Measurements from ENCODE around the gene FGF19.

The FGF19 gene

GRCh38 chr11:69667619-69668604 is 35.9 kb downstream of the FGF19 start:
- DNase-seq: no peak

DNA sequence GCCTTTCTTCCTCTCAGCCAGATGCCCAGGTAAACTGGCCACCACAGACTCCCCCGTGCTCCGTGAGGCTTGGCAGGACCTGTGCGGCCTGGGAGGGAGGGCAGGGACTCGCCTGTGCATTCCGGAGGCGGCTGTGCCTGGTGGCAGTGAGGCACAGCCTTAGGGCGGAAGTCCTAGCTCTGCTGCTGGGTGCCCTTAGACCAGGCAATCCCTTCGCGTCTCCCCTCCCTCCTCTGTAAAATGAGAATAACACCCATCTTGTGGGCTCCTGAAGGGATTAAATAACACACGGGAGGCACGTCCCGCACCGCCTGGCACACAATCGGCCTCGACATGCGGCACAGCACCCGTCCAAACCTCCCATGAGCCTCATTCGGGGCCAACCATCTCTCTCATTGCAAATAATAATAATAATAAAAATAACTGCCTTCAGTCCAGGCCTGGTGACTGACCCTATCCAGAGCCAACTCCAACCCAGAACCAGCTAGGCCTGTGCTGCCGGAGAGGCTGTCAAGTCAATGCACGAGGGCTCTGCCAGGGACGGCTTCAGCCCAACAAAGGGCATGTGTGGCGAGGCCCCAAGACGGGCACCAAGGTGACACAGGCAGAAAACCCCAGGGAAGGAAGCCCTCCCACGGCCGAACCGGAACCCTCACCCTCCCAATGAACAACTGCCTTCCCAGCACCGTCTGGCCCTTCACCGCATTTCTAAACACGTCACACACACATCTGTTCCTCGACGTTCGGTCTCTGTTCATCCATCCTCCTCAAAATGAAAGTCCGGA is 36.9 kb downstream of the FGF19 start:
- no peak for DNase-seq

DNA sequence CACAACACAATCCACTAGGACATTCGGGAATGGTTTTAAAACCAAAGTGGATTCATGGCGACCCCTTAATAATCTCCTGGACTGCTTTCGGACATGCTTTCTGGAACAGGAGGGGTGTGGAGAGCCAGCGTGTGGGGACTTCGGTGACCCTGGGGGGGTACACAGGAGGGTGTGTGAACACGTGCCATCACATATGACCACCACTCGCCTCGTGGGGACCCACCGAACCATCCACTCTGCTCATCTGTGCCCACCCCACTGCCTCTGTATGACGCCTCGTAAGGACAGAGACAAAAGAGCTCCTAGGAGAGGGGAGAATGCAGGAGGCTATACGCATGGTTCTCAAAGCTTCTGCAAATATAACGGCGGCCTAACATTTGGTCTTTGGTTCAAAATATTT is 37.6 kb downstream of the FGF19 start:
- no peak for DNase-seq

DNA sequence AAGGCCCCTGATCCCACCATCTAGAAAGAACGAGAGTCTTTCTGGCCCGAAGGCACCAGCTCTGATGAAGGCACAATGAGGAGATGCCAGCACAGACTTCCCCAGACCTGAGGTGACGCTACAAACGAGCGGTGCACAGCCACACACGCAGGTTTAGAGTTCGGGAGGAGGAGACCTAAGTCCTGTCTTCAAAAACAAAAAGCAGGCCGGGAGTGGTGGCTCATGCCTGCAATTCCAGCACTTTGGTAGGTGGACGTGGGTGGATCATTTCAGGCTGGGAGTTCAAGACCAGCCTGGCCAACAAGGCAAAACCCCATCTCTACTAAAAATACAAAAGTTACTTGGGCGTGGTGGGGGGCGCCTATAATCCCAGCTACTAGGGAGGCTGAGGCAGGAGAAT is 38.2 kb downstream of the FGF19 start:
- DNase-seq: no peak

GRCh38 chr11:69664901-69665300 is 38.9 kb downstream of the FGF19 start:
- DNase-seq: no peak

- DNase-seq: no peak
Observed at GRCh38 chr11:69664103-69664775, 39.6 kb downstream of the FGF19 start.

DNA sequence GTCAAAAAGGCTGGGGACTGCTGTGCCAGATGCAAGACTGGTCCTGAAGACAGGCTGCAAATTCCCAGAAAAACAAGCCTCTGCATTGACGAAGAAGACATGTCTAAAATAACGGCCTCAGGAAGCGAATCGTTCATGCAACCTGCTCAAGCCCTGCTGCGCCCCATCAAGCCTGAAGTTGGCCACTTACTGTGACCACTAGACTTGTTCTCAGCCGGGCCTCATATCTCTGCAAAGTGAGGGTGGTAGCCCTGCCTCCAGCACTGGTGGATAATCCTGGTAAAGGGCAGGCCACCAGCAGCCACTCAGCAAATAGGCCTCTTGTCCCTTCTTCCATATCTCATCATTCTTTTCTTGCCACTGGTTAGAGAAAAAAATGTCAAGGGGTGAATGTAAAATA is 40.5 kb downstream of the FGF19 start:
- no peak for DNase-seq

- no peak for DNase-seq
Observed at GRCh38 chr11:69662806-69663205, 41.0 kb downstream of the FGF19 start.

DNA sequence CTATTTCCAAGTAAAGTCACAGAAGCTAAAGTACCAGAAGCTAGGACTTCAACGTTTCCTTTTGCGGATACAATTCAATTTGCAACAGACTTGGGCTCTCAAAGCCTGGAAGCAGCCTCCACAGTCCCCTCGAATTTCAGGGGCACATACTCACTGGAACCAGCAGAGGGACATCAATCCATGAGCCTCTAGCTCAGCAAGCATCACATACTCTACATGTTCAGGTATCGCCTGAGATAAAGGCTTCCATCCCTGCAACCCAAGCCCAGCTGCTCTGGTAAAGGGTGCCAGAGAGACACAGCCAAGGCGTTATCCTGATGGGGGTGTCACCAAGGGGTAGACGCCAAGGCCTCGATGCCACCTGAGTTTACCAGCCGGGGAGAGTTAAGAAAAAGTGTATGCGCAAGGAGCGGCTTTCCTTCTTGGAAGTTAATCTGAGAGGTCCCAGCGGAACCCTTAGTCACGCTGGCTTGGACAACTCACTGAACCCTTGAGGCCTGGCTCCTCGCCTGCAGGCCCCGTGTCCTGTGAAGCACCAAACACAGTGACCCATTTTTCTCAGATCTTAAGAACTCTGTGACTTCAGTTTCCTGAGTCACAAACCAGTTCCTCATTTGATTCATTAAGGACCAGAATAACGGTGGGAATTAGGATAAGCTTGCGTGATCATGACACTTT is 41.7 kb downstream of the FGF19 start:
- no peak for DNase-seq

DNA sequence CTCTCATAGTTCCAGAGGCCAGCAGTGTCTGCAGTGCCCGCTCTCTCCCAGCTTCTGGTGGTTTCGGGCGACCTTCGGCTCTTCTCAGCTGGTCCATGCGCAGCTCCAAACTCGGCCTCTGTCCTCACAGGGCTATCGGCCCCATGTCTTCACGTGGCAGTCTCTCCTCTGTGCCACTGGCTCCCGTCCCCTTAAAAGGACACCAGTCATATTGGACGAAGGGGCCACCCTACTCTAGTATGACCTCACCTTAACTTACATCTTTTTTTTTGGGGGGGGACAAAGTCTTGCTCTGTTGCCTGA is 42.5 kb downstream of the FGF19 start:
- no peak for DNase-seq

GRCh38 chr11:69660001-69660500 is 43.8 kb downstream of the FGF19 start:
- no peak for DNase-seq

DNA sequence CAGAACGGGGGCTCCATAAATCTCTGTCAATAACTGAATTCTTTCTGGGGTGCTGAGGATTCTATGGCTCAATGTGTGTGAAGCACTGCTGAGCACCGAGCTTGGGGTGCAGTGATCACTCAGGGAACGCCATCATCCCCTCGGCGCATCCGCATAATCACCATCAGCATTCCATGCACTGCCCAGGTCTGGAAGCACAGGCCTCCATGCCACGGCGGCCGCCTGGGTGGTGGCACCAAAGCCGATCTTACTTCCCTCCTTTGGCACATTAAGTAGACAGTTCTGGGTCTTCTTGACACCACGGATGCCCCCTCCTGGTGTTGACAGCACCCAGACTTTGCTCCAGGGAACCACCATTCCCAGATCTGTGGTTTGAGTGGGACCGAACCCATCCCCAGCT is 44.2 kb downstream of the FGF19 start:
- DNase-seq: no peak

GRCh38 chr11:69658626-69659450 is 45.0 kb downstream of the FGF19 start:
- DNase-seq: no peak

GRCh38 chr11:69657911-69658625 is 45.8 kb downstream of the FGF19 start:
- DNase-seq: no peak

GRCh38 chr11:69657456-69657910 is 46.3 kb downstream of the FGF19 start:
- DNase-seq: no peak

DNA sequence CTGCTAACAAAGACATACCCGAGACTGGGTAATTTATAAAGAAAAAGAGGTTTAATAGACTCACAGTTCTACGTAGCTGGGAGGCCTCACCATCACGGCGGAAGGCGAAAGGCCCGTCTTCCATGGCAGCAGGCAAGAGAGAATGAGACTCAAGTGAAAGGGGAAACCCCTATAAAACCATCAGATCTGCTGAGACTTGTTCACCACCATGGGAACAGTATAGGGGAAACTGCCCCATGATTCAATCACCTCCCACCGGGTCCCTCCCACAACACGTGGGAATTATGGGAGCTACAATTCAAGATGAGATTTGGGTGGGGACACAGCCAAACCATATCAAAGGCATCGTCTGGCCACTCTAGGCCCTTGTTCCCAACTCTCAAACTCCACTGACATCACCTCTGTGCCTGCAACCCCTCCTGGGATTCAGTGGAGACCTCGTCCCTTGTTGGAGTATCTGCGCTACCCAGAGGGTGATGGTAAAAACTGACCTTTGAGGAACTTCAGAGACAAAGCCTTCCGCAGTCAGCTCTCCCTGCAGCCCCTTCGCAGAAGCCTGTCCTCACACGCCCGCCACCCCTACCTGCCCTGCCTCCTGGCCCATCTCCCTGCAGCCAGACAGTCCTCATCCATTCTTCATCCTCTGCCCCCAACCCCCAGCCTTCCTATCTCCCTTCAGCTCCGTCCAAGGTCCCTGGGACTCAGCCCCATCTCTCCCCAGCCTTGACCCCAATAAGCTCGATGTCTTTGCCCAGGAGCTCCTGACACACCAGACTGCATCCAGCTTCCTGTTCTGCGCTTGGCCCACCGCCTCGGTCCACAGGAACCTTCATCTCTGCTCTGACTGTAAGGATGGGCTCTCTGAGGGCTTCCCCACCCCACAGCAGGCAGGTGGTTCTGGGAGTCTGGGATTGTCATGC is 47.0 kb downstream of the FGF19 start:
- DNase-seq: no peak

GRCh38 chr11:69655479-69656428 is 48.1 kb downstream of the FGF19 start:
- no peak for DNase-seq

GRCh38 chr11:69654660-69655478 is 49.0 kb downstream of the FGF19 start:
- no peak for DNase-seq
